UCSD-AML1 (cell line): ENCODE measurements around the gene MTIF2.
"Not testable (repeated sequence)": the region's sequence is repeated elsewhere in the genome, so short reads cannot be mapped to it uniquely, and the experiment has no call there.

Experiments used
- DNase-seq: peaks from one replicate; lab custom pipeline; 2025; ENCODE audit not compliant: unreplicated experiment; lab: John Stamatoyannopoulos, UW

MTIF2 gene

GRCh38 chr2:55204536-55204935 lies 64.5 kb downstream of the MTIF2 start:
- no peak for DNase-seq

DNA sequence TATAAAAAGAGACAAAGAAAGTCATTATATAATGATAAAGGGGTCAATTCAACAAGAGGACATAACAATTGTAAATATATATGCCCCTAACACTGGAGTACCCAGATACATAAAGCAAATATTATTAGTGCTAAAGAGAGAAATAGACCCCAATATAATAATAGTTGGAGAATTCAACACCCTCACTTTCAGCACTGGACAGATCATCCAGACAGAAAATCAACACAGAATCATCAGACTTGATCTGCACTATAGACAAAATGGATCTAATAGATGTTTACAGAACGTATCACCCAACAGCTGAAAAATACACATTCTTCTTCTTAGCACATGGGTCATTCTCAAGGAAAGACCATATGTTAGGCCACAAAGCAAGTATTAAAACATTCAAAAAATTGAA lies 68.6 kb downstream of the MTIF2 start:
- DNase-seq: no peak

DNA sequence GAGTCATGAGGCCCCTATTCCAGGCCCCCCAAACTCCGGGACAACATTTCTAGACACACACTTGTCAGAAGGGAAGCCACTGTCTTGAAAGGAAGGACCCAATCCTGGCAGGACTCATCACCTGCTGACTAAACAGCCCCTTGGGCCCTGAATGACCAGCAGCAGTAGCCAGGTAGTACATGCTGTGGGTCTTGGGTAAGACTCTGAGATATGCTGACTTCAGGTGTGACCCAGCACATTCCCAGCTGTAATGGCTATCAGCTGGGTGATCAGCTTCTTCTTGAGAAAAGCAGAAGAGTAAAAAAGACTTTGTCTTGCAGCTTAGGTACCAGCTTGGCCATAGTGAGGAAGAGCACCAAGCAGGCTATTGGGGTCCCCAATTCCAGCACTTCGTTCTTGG lies 72.5 kb downstream of the MTIF2 start:
- DNase-seq: no peak

DNA sequence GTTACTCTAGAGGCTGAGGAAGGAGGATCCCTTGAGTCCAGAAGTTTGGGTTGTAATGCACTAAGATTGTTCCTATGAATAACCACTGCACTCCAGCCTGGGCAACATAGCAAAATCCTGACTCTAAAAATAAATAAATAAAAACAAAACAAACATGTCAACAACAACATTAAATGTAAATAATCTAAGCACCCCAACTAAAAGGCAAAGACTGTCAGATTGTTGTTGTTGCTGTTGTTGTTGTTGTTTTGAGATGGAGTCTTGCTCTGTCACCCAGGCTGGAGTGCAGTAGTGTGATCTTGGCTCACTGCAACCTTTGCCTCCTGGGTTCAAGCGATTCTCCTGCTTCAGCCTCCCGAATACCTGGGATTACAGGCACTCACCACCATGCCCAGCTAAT lies 77.1 kb downstream of the MTIF2 start:
- DNase-seq: not testable (repeated sequence)

DNA sequence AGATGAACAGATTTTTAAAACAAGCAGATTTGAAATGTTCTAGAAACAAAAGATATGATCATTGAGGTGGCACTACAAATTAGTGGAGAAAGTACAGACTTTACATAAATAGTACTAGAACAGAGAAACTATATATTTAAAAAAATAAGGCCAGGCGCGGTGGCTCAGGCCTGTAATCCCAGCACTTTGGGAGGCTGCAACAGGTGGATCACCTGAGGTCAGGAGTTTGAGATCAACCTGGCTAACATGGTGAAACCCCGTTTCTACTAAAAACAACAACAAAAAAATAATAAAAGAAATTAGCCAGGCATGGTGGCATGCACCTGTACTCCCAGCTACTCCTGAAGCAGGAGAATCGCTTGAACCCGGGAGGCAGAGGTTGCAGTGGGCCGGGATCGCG lies 82.2 kb downstream of the MTIF2 start:
- not testable (repeated sequence) for DNase-seq
